Upper lobe of left lung (tissue), 6 donors: ENCODE results near the gene UNC45A. TPM values are rescaled to one million over a fixed set of nuclear protein-coding genes. Genes with fewer than 3 reads are reported as not detected.
A peak's percentile ranks its signal among the peaks of the same experiment; 100 is the strongest.

Source experiments
- ATAC-seq, 2 donors: fragments of 200-7000 bp; cut with Tn5 transposase; one replicate each; pipeline ENCODE4 v1.9.1; 2022; ENCODE audit warnings: mild to moderate bottlenecking in 2 of 2, moderate library complexity in 2 of 2; ENCODE audit not compliant: low FRiP score in 2 of 2
- DNase-seq, 2 donors: peaks; one replicate each; pipeline ENCODE4 v3.0.0-alpha.2; 2019 to 2020
- H3K27ac ChIP-seq, 4 donors: fragments of 200-600 bp; sonication (generic); one replicate each; pipeline ENCODE4 v1.5.1; 2016 to 2019
- H3K27me3 ChIP-seq, 4 donors: fragments of 200-600 bp; sonication (generic); one replicate each; pipeline ENCODE4 v1.5.1; 2017 to 2019
- H3K36me3 ChIP-seq, 4 donors: fragments of 200-600 bp; sonication (generic); one replicate each; pipeline ENCODE4 v1.5.1; 2016 to 2019
- H3K4me1 ChIP-seq, 4 donors: fragments of 200-600 bp; sonication (generic); one replicate each; pipeline ENCODE4 v1.5.1; 2018 to 2019
- H3K4me3 ChIP-seq, 4 donors: fragments of 200-600 bp; sonication (generic); one replicate each; pipeline ENCODE4 v1.5.1; 2017 to 2019; ENCODE audit warnings: mild to moderate bottlenecking in 2 of 4, moderate library complexity in 1 of 4
- H3K9me3 ChIP-seq, 4 donors: fragments of 200-600 bp; sonication (generic); one replicate each; pipeline ENCODE4 v1.5.1; 2018 to 2019
- EP300 ChIP-seq, 4 donors: sonication (generic); formaldehyde crosslinking; IDR thresholded peaks; one replicate each; pipeline ENCODE4 v1.5.1; 2017; ENCODE audit warnings: antibody characterized with exemption in 4 of 4, control low read depth in 2 of 4
- POLR2A ChIP-seq, 4 donors: fragments of 450-650 bp; IDR thresholded peaks; one replicate each; pipeline ENCODE4 v1.5.1; 2016 to 2017; ENCODE audit warnings: antibody characterized with exemption in 4 of 4, mild to moderate bottlenecking in 2 of 4
- POLR2AphosphoS5 ChIP-seq, 2 donors: sonication (generic); formaldehyde crosslinking; IDR thresholded peaks; one replicate each; pipeline ENCODE4 v1.5.1; 2017; ENCODE audit warnings: antibody characterized with exemption in 2 of 2
- WGBS, 2 donors: methylation state at CpG; one replicate each; pipeline ENCODE4 v1.1.5; 2017 to 2018; 5-methylcytosine and 5-hydroxymethylcytosine counted together
- total RNA-seq, 6 donors: library from RNA; depleted of rRNA in 4 of 6; stranded (reverse); fragments of >200 nt in 4 of 6; gene quantifications; one replicate each; pipeline versions ENCODE4 v1.1.0 to v1.2.1, GENCODE V29; 2016 to 2021
- TF ChIP-seq, protein P1 (sequence below), 6 experiments: fragments of 450-650 bp in 4 of 6; fragments of 200-600 bp in 2 of 6; sonication (generic) in 2 of 6; IDR thresholded peaks; one replicate each; pipeline ENCODE4 v1.5.1; 2016 to 2019; ENCODE audit warnings: antibody characterized with exemption in 6 of 6
- donor health status: DM: no; HTN: no; CAD: no; lungs with moderate emphysema.
- donor health status: DM: no; HTN: yes; CAD: no; lungs with severe emphysema.

The UNC45A gene
- total RNA-seq, 6 donors from 2014 or later, result 40.7 to 108 (median 61.9) TPM

DNA sequence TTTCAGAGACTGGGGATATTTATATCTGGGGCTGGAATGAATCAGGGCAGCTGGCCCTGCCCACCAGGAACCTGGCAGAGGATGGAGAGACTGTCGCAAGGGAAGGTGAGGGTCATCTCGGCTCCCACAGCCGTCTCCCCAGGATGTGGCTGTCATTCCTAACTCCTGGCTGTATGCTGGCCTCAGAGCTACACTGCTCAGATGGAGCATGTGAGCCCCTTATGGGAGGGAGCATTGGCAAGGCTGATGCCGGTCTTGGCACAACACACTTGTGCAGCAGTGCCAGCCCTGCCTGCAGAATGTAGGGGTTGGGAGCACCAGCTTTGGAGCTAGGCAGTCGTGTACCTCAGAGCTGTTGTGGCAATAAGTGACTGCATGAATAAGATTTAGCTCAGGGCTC lies 24.8 kb downstream of the UNC45A start:
- DNase-seq (no peak), ATAC-seq (no peak)
- H3K9me3 ChIP-seq, result no peaks in the 10 kb centered on the region
- H3K4me1 ChIP-seq, result peaks cover 21 to 29% (median 22%) of the 10 kb centered on the region in 4 donors
- H3K4me3 ChIP-seq, result no peak overlapping the region
- H3K27me3 ChIP-seq, result no peaks in the 10 kb centered on the region
- TF ChIP-seq, protein P1, sequence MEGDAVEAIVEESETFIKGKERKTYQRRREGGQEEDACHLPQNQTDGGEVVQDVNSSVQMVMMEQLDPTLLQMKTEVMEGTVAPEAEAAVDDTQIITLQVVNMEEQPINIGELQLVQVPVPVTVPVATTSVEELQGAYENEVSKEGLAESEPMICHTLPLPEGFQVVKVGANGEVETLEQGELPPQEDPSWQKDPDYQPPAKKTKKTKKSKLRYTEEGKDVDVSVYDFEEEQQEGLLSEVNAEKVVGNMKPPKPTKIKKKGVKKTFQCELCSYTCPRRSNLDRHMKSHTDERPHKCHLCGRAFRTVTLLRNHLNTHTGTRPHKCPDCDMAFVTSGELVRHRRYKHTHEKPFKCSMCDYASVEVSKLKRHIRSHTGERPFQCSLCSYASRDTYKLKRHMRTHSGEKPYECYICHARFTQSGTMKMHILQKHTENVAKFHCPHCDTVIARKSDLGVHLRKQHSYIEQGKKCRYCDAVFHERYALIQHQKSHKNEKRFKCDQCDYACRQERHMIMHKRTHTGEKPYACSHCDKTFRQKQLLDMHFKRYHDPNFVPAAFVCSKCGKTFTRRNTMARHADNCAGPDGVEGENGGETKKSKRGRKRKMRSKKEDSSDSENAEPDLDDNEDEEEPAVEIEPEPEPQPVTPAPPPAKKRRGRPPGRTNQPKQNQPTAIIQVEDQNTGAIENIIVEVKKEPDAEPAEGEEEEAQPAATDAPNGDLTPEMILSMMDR (IDR thresholded peaks at IDR 0.05), result no peak
- H3K36me3 ChIP-seq, result peaks cover 0 to 28% (median 16%) of the 10 kb centered on the region in 4 donors
- no peak overlapping the region for H3K27ac ChIP-seq
- 84 to 88% methylated on average over 1 to 5 of the region's 5 CpGs for WGBS, 2 donors

DNA sequence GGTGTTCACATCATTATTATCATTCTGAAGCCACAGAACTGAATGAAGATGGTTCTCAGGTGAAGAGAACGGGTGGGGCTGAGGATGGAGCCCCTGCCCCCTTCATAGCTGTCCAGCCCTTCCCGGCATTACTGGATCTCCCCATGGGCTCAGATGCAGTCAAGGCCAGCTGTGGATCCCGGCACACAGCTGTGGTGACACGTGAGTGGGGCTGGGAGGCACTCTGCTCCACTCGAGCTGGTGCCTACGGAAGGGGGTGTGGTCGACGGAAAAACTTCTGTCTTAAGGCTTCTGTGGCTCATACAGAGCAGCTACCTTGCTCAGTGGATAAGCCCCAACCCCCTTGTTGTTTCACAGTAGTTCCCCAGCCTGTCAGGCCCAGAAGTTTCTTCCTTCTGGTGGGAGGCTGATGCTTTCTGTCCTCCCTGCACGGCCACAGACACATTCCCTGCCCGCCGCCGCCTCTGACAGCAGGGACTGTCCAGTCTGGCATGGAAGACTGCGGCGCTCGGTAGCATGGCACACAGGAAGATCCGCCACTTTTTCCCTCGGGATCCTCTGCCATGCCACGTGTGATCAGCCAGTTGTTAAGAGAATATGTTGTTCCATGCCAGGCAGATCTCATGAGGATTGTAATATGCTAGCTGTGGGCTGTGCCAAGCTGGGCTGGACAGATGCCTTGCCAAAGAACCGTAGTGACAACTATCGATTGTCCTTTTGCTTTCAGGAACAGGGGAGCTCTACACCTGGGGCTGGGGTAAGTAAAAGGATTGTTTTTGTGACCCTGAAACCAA lies 25.4 kb downstream of the UNC45A start:
- WGBS, 2 donors, result 86 to 87% methylated on average over 19 of the region's 20 CpGs
- H3K27ac ChIP-seq, result no peak overlapping the region

DNA sequence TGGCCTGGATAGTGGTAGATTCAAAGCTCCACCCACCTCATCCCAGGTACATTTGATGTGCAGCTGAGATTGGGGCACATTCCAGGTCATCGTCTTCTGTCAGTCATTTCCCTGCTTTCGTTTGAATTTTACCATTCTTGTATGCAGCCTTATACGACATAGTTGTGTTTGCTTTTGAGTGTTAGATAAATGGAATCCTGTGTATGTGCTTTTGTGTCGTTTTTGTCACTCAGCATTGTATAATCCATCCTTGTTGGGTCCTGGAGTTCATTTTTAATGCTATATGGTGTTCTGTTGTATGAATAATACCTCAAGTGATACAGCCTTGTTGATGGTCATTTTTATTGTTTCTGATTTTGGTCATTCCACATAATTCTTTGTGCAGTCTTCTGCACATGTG lies 26.9 kb downstream of the UNC45A start:
- Histone ChIP-seq H3K9me3 (no peaks in the 10 kb centered on the region), H3K27ac (no peak overlapping the region), H3K4me3 (no peak overlapping the region), H3K4me1 (peaks cover 6 to 10% (median 8%) of the 10 kb centered on the region in 4 donors), H3K27me3 (no peaks in the 10 kb centered on the region), H3K36me3 (peaks cover 0 to 40% (median 16%) of the 10 kb centered on the region in 4 donors)
- DNase-seq (no peak), ATAC-seq (no peak)
- 83 to 87% methylated on average over 4 of the region's 4 CpGs for WGBS, 2 donors
- TF ChIP-seq POLR2AphosphoS5 (IDR thresholded peaks at IDR 0.05) (no peak), EP300 (IDR thresholded peaks at IDR 0.05) (no peak), POLR2A (IDR thresholded peaks at IDR 0.05) (no peak)
- TF ChIP-seq, protein P1 (IDR thresholded peaks at IDR 0.05), result no peak

More for the DNA sequence above, 25.4 kb downstream of the UNC45A start:
- H3K36me3 ChIP-seq, result peaks cover 0 to 29% (median 16%) of the 10 kb centered on the region in 4 donors
- TF ChIP-seq POLR2A (IDR thresholded peaks at IDR 0.05) (no peak), EP300 (IDR thresholded peaks at IDR 0.05) (no peak), POLR2AphosphoS5 (IDR thresholded peaks at IDR 0.05) (no peak)
- TF ChIP-seq, protein P1 (IDR thresholded peaks at IDR 0.05), result no peak
- peak in 1 of 2 donors; percentile 49 for DNase-seq
- no peak for ATAC-seq
- no peak overlapping the region for H3K4me3 ChIP-seq
- H3K9me3 ChIP-seq, result no peaks in the 10 kb centered on the region
- H3K4me1 ChIP-seq, result peaks cover 17 to 24% (median 18%) of the 10 kb centered on the region in 4 donors
- H3K27me3 ChIP-seq, result no peaks in the 10 kb centered on the region

DNA sequence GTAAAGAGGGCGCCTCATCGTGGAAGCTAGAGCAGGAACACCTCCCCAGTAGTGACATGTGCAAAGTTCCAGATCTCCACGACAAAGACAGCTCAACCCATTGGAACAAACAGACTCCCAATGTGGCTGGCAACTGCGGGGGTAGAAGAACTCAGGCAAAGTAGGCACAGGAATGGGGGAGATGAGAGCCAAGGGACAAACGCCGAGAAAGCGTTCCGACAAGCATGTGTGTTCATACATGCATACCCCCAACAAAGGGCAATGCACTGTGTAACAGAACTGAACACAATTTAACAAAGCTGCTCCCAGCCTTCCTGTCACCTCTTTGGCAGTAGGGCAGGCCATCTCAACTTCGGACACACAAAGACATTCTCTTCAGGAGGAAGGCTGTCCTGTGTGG lies 31.2 kb downstream of the UNC45A start:
- no peaks in the 10 kb centered on the region for H3K9me3 ChIP-seq
- H3K4me3 ChIP-seq, result no peak overlapping the region
- H3K4me1 ChIP-seq, result no peaks in the 10 kb centered on the region
- no peaks in the 10 kb centered on the region for H3K27me3 ChIP-seq
- DNase-seq (no peak), ATAC-seq (no peak)
- no peak overlapping the region for H3K27ac ChIP-seq
- no peak for TF ChIP-seq POLR2AphosphoS5 (IDR thresholded peaks at IDR 0.05)
- 83 to 86% methylated on average over 9 of the region's 9 CpGs for WGBS, 2 donors
- H3K36me3 ChIP-seq, result peaks cover 0 to 32% (median 20%) of the 10 kb centered on the region in 4 donors

DNA sequence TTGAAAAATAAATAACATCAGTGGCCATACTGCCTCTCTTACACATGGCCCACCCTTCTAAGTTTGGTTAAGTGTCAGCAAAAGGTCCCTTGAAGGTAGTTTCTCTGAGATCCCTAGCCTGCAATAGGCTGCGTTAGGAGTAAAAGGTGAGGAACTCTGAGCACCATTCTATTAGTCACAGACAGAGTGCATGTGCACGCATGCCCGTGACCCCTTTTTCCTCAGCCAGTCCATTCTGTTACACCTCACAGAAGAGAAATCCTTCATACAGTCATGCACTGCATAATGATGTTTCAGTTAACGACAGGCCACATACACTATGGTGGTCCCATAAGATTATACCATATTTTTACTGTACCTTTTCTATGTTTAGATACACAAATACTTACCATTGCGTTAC lies 32.1 kb downstream of the UNC45A start:
- no peak for ATAC-seq

More for the DNA sequence above, 32.1 kb downstream of the UNC45A start:
- H3K27ac ChIP-seq, result no peak overlapping the region
- 95 to 96% methylated on average over 5 of the region's 5 CpGs for WGBS, 2 donors
- no peak for TF ChIP-seq POLR2AphosphoS5 (IDR thresholded peaks at IDR 0.05)
- TF ChIP-seq, protein P1 (IDR thresholded peaks at IDR 0.05), result no peak
- TF ChIP-seq EP300 (IDR thresholded peaks at IDR 0.05), result no peak
- TF ChIP-seq POLR2A (IDR thresholded peaks at IDR 0.05), result no peak
- DNase-seq, result no peak
- H3K27me3 ChIP-seq, result no peaks in the 10 kb centered on the region
- no peak overlapping the region for H3K4me3 ChIP-seq
- no peaks in the 10 kb centered on the region for H3K4me1 ChIP-seq
- peaks cover 0 to 22% (median 13%) of the 10 kb centered on the region in 4 donors for H3K36me3 ChIP-seq
- no peaks in the 10 kb centered on the region for H3K9me3 ChIP-seq
